ENCODE results near the gene ADAM21.
"Not testable (repeated sequence)": the region's sequence is repeated elsewhere in the genome, so short reads cannot be mapped to it uniquely, and the experiment has no call there.

The ADAM21 gene

GRCh38 chr14:70451874-70452273 is at the start of gene ADAM21:
Gene ADAM21 (plus strand): TSS chr14:70452174. CDS start chr14:70457500, 5,326 bp downstream.
- DNase-seq: no peak

- DNase-seq: not testable (repeated sequence)
Measured at GRCh38 chr14:70403335-70403734, 48.6 kb upstream of the ADAM21 start.

- DNase-seq: not testable (repeated sequence)
Measured at GRCh38 chr14:70406216-70406615, 45.8 kb upstream of the ADAM21 start.

- no peak for DNase-seq
Measured at GRCh38 chr14:70407621-70408020, 44.4 kb upstream of the ADAM21 start.

- no peak for DNase-seq
Measured at GRCh38 chr14:70415788-70416187, 36.2 kb upstream of the ADAM21 start.

- DNase-seq: no peak
Measured at GRCh38 chr14:70416338-70416724, 35.6 kb upstream of the ADAM21 start.

- DNase-seq: peak; percentile 85
Measured at GRCh38 chr14:70416725-70417349, 35.1 kb upstream of the ADAM21 start, which contains the start of gene SYNJ2BP. Gene SYNJ2BP (minus strand): TSS chr14:70417090. CDS start chr14:70416963, 127 bp downstream.

- not testable (repeated sequence) for DNase-seq
Measured at GRCh38 chr14:70419270-70419931, 32.6 kb upstream of the ADAM21 start.

GRCh38 chr14:70422538-70422937 is 29.4 kb upstream of the ADAM21 start:
- DNase-seq: no peak

- no peak for DNase-seq
Measured at GRCh38 chr14:70425354-70425753, 26.6 kb upstream of the ADAM21 start.

- DNase-seq: not testable (repeated sequence)
Measured at GRCh38 chr14:70426555-70426954, 25.4 kb upstream of the ADAM21 start.

GRCh38 chr14:70436867-70437266 is 15.1 kb upstream of the ADAM21 start:
- DNase-seq: no peak

GRCh38 chr14:70441641-70442040 is 10.3 kb upstream of the ADAM21 start:
- DNase-seq: no peak

GRCh38 chr14:70442750-70443149 is 9.2 kb upstream of the ADAM21 start:
- no peak for DNase-seq

- DNase-seq: no peak
Measured at GRCh38 chr14:70448633-70449340, 3.2 kb upstream of the ADAM21 start.

- DNase-seq: no peak
Measured at GRCh38 chr14:70454731-70455130, 2.8 kb downstream of the ADAM21 start.

- no peak for DNase-seq
Measured at GRCh38 chr14:70468731-70469130, 16.8 kb downstream of the ADAM21 start.

- not testable (repeated sequence) for DNase-seq
Measured at GRCh38 chr14:70470863-70471563, 19.0 kb downstream of the ADAM21 start.

GRCh38 chr14:70472253-70473159 is 20.5 kb downstream of the ADAM21 start:
- DNase-seq: no peak

GRCh38 chr14:70473825-70474224 is 21.9 kb downstream of the ADAM21 start:
- no peak for DNase-seq

- not testable (repeated sequence) for DNase-seq
Measured at GRCh38 chr14:70475459-70475858, 23.5 kb downstream of the ADAM21 start.

Measured in NCI-H1694 (cell line).